ENCODE results near the gene MSL2. TPM values are rescaled to one million over a fixed set of nuclear protein-coding genes. Genes with fewer than 3 reads are reported as not detected.
A peak's percentile ranks its signal among the peaks of the same experiment; 100 is the strongest.
"Not testable (repeated sequence)": the region's sequence is repeated elsewhere in the genome, so short reads cannot be mapped to it uniquely, and the experiment has no call there.

Gene MSL2
- total RNA-seq, 1 donor from 2014 or later = 40.2 TPM

DNA sequence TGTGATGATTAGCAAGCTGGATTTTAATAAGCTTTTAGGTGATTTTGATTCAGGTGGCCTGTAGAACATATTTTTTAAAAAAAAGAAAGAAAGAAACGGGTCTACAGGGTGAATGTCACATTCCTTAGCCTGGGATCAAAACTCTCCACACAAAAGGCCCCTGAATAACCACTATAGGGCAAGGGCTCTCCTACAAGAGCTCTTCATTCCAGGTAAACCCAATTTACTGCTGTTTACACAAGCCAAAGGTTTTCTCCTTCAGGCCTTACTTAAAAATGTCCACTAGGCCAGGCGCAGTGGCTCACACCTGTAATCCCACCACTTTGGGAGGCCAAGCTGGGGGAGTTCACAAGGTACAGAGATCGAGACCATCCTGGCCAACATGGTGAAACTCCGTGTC lies 8.3 kb downstream of the MSL2 start:
- intact Hi-C loops (cut with micrococcal nuclease) = no loop called here
- H3K9me3 Mint-ChIP-seq = no peaks in the 10 kb centered on the region
- no peaks in the 10 kb centered on the region for H3K27me3 Mint-ChIP-seq (ENCODE audit: insufficient read depth)
- peaks cover 81% of the 10 kb centered on the region for H3K4me1 Mint-ChIP-seq (ENCODE audit: low read depth)
- H3K4me3 Mint-ChIP-seq = no peak overlapping the region
- H3K27ac Mint-ChIP-seq = no peak overlapping the region
- peaks cover 24% of the 10 kb centered on the region for H3K36me3 Mint-ChIP-seq (ENCODE audit: low read depth)
- no peak for DNase-seq (ENCODE audit: low spot score)

DNA sequence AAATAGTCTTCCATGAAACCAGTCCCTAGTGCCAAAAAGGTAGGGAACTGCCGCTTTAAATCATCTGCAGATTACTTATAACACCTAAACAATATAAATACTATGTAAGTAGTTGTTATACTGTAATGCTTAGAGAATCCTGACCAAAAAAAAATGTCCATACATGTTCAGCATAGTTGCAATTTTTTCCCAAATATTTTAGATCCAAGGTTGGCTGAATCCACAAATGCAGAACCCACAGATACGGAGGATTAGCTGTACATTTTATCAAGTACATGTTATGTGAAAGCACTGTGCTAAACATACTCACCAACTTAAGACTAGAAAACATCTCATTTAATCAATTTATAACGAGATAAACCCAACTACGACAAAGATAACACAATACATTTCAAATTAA lies 9.3 kb downstream of the MSL2 start:
- Mint-ChIP-seq H3K4me3 (no peak overlapping the region), H3K4me1 (ENCODE audit: low read depth) (peaks cover 80% of the 10 kb centered on the region), H3K27me3 (ENCODE audit: insufficient read depth) (no peaks in the 10 kb centered on the region), H3K9me3 (no peaks in the 10 kb centered on the region), H3K36me3 (ENCODE audit: low read depth) (peaks cover 21% of the 10 kb centered on the region), H3K27ac (peak overlapping the region; percentile 63)
- intact Hi-C loops (cut with micrococcal nuclease) = no loop called here
- DNase-seq (ENCODE audit: low spot score) = no peak

DNA sequence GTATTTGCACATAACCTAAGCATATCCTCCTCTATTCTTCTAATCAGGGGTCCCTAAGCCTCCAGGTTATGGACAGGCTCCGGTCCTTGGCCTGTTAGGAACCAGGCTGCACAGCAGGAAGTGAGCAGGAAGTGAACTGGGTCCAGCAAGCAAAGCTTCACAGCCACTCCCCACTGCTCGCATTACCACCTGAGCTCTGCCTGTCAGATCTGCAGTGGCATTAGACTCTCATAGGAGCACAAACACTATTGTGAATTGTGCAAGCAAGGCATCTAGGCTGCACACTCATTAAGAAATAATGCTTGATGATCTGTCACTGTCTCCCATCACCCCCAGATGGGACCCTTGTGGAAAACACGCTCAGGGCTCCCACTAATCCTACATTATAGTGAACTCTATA lies 9.8 kb downstream of the MSL2 start:
- no peaks in the 10 kb centered on the region for H3K27me3 Mint-ChIP-seq (ENCODE audit: insufficient read depth)
- H3K9me3 Mint-ChIP-seq = no peaks in the 10 kb centered on the region
- H3K27ac Mint-ChIP-seq = no peak overlapping the region
- peaks cover 19% of the 10 kb centered on the region for H3K36me3 Mint-ChIP-seq (ENCODE audit: low read depth)
- DNase-seq (ENCODE audit: low spot score) = no peak
- intact Hi-C loops (cut with micrococcal nuclease) = no loop called here
- peaks cover 75% of the 10 kb centered on the region for H3K4me1 Mint-ChIP-seq (ENCODE audit: low read depth)
- H3K4me3 Mint-ChIP-seq = no peak overlapping the region

DNA sequence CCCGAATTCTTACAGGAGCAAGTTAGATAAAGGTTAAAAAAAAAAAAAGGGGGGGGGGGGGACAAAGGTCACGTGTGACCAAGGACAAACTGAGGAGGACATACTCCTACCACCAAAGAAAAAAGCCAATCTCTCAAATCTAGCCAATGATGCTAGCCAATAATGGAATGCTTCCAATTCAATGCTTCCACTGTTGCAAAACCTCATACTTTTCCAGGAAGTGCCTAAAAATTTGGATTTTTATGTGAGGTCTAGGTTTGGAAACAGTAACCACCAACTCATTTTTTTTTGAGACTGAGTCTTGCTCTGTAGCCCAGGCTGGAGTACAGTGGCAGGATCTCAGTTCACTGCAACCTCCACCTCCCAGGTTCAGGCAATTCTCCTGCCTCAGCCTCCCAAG lies 11.4 kb downstream of the MSL2 start:
- Mint-ChIP-seq H3K9me3 (no peaks in the 10 kb centered on the region), H3K27ac (no peak overlapping the region), H3K36me3 (ENCODE audit: low read depth) (peaks cover 10% of the 10 kb centered on the region), H3K4me3 (no peak overlapping the region), H3K27me3 (ENCODE audit: insufficient read depth) (no peaks in the 10 kb centered on the region), H3K4me1 (ENCODE audit: low read depth) (peaks cover 62% of the 10 kb centered on the region)
- intact Hi-C loops (cut with micrococcal nuclease) = no loop called here
- no peak for DNase-seq (ENCODE audit: low spot score)

DNA sequence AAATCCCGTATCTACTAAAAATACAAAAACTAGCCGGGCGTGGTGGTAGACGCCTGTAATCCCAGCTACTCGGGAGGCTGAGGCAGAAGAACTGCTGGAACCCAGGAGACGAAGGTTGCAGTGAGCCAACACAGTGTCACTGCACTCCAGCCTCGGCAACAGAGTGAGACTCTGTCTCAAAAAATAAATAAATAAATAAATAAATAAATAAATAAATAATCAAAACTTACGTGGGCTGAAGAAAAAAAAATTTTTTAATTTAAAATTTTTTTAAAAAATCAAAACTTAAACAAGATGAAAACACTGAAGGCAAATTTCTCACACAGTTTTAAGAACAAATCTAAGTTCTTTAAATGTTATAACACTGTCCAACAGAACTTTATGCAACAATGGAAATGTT lies 14.4 kb downstream of the MSL2 start:
- H3K4me1 Mint-ChIP-seq (ENCODE audit: low read depth) = peaks cover 40% of the 10 kb centered on the region
- intact Hi-C loops (cut with micrococcal nuclease) = loop anchor here (1.0 kb wide), 1 partner anchor 13 kb away; no protein-coding TSS in a partner anchor

DNA sequence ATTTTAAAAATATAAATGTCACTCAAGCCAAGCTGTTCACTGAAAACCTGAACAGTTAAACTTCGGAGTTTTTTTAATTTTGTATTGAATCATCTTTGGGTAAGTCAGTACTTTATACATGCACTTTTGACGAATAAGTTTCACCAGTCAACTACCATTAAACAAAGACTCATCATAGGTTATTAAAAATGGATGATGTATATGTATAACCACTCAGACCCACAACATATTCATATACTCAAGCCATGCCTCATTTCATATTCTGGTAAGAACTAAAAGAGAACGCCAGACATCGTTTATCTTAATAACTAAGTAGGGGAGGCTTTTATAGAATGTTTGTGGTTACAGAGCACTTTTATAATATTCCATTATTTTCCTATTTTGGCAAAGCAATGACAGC lies 18.3 kb downstream of the MSL2 start:
- DNase-seq (ENCODE audit: low spot score) = no peak
- no peak overlapping the region for H3K4me3 Mint-ChIP-seq
- H3K4me1 Mint-ChIP-seq (ENCODE audit: low read depth) = peaks cover 25% of the 10 kb centered on the region
- no peak overlapping the region for H3K27ac Mint-ChIP-seq
- intact Hi-C loops (cut with micrococcal nuclease) = no loop called here
- H3K9me3 Mint-ChIP-seq = no peaks in the 10 kb centered on the region
- peaks cover 3% of the 10 kb centered on the region for H3K36me3 Mint-ChIP-seq (ENCODE audit: low read depth)
- no peaks in the 10 kb centered on the region for H3K27me3 Mint-ChIP-seq (ENCODE audit: insufficient read depth)

More for the DNA sequence above, 14.4 kb downstream of the MSL2 start:
- no peak overlapping the region for H3K4me3 Mint-ChIP-seq
- H3K36me3 Mint-ChIP-seq (ENCODE audit: low read depth) = peaks cover 7% of the 10 kb centered on the region
- H3K27ac Mint-ChIP-seq = no peak overlapping the region
- no peaks in the 10 kb centered on the region for H3K9me3 Mint-ChIP-seq
- no peak for DNase-seq (ENCODE audit: low spot score)
- H3K27me3 Mint-ChIP-seq (ENCODE audit: insufficient read depth) = no peaks in the 10 kb centered on the region

DNA sequence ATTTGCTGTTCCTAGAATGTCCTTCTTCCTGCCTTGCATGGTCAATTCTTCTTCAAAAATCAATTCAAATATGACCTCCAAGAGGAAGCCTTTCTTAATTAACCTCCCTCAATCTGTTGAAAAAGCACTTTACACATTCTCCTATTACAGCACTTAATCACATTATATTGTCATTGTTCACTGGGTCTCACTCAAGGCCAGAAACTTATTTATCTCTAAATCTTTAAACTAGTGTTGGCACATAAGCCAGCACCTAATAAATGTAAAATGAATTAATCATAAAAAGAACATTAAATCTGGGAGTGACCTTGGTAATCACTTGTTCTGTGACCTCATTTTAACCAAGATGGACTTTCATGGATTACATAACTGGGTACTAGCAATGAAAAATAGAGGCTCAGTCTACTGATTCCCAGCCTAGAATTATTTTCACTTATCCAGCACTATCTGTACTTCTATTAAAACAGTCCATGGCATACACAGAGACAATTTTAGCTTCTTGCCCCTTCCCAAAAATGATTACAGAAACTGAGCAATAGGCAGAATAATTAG lies 22.1 kb downstream of the MSL2 start:
- H3K27ac Mint-ChIP-seq = no peak overlapping the region
- peaks cover 11% of the 10 kb centered on the region for H3K4me1 Mint-ChIP-seq (ENCODE audit: low read depth)

DNA sequence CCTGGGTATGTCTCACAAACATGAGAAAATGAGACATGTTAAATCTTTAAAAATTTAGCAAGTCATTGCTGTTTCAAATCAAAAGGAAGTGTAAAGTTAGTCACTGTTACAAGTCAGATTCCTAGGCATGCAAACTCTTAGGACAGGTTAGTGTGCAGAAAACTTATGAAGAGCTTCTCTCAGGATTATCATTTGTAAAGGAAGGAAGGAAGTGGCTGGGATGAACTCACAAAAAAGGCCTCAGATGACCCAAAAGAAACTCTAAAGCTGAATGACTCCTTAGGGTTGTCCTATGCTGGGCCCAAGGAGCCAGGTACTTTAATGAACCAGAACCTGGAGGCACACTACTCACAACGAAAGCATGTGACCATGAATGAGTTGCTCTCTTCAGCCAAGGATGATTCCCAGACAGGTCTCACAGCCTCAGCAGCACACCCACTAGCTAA lies 25.0 kb downstream of the MSL2 start:
- Mint-ChIP-seq H3K27me3 (ENCODE audit: insufficient read depth) (no peaks in the 10 kb centered on the region), H3K4me1 (ENCODE audit: low read depth) (peaks cover 22% of the 10 kb centered on the region), H3K9me3 (no peaks in the 10 kb centered on the region), H3K36me3 (ENCODE audit: low read depth) (peaks cover 6% of the 10 kb centered on the region), H3K27ac (peak overlapping the region; percentile 5), H3K4me3 (no peak overlapping the region)
- intact Hi-C loops (cut with micrococcal nuclease) = no loop called here
- DNase-seq (ENCODE audit: low spot score) = no peak

More for the DNA sequence above, 22.1 kb downstream of the MSL2 start:
- intact Hi-C loops (cut with micrococcal nuclease) = no loop called here
- H3K36me3 Mint-ChIP-seq (ENCODE audit: low read depth) = peaks cover 2% of the 10 kb centered on the region
- no peaks in the 10 kb centered on the region for H3K9me3 Mint-ChIP-seq
- H3K4me3 Mint-ChIP-seq = no peak overlapping the region
- no peaks in the 10 kb centered on the region for H3K27me3 Mint-ChIP-seq (ENCODE audit: insufficient read depth)
- no peak for DNase-seq (ENCODE audit: low spot score)

DNA sequence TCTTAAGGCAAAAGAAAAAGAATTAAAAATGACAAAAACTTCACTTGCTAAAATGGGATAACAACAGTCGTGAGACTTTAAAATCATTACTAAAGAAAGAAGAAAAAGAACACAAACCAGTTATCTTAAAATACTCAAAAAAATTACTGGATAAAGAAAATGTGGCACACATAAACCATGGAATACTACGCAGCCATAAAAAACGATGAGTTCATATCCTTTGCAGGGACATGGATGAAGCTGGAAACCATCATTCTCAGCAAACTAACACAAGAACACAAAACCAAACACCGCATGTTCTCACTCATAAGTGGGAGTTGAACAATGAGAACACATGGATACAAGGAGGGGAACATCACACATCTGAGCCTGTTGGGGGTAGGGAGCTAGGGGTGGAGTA lies 27.9 kb downstream of the MSL2 start:
- H3K27me3 Mint-ChIP-seq (ENCODE audit: insufficient read depth); H3K4me3 Mint-ChIP-seq; H3K36me3 Mint-ChIP-seq (ENCODE audit: low read depth); H3K9me3 Mint-ChIP-seq; intact Hi-C loops (cut with micrococcal nuclease); H3K27ac Mint-ChIP-seq; DNase-seq (ENCODE audit: low spot score): not testable (repeated sequence)
- H3K4me1 Mint-ChIP-seq (ENCODE audit: low read depth) = peaks cover 29% of the 10 kb centered on the region

DNA sequence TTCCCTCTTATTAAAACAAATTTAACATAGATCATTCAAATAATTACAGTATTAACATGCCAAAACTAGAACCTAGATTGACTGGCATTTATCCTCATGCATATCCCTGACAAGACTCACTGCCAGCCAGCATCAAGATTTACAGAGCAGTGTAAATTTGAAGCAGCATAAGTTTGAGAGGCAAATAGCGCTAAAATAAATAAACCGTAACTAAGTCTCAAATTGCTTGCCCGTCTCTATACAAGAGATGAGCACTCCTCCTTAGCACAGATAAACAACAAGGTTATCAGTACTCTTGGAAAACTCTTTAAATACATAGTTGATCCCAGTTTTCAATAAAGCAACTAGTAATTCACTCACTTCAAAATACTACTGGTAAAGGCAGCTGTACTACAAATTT lies 29.6 kb downstream of the MSL2 start:
- H3K27ac Mint-ChIP-seq = no peak overlapping the region
- no peak for DNase-seq (ENCODE audit: low spot score)
- peaks cover 9% of the 10 kb centered on the region for H3K36me3 Mint-ChIP-seq (ENCODE audit: low read depth)
- no peaks in the 10 kb centered on the region for H3K27me3 Mint-ChIP-seq (ENCODE audit: insufficient read depth)
- no peaks in the 10 kb centered on the region for H3K9me3 Mint-ChIP-seq
- peaks cover 30% of the 10 kb centered on the region for H3K4me1 Mint-ChIP-seq (ENCODE audit: low read depth)
- intact Hi-C loops (cut with micrococcal nuclease) = no loop called here
- H3K4me3 Mint-ChIP-seq = no peak overlapping the region

DNA sequence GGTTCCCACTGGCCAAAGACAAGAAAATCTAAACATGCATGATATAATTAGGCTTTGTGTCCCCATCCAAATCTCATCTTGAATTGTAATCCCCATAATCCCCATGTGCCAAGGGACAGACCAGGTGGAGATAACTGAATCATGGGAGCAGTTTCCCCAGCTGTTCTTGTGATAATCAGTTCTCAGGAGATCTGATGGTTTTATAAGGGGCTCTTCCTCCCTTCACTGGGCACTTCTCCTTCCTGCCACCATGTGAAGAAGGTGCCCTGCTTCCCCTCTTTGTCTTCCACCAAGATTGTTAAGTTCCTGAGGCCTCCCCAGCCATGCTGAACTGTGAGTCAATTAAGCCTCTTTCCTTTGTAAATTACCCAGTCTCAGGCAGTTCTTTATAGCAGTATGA lies 32.5 kb downstream of the MSL2 start:
- H3K9me3 Mint-ChIP-seq; DNase-seq (ENCODE audit: low spot score); H3K27me3 Mint-ChIP-seq (ENCODE audit: insufficient read depth); H3K27ac Mint-ChIP-seq; H3K4me3 Mint-ChIP-seq; intact Hi-C loops (cut with micrococcal nuclease): not testable (repeated sequence)
- Mint-ChIP-seq H3K36me3 (ENCODE audit: low read depth) (peaks cover 13% of the 10 kb centered on the region), H3K4me1 (ENCODE audit: low read depth) (peaks cover 35% of the 10 kb centered on the region)

DNA sequence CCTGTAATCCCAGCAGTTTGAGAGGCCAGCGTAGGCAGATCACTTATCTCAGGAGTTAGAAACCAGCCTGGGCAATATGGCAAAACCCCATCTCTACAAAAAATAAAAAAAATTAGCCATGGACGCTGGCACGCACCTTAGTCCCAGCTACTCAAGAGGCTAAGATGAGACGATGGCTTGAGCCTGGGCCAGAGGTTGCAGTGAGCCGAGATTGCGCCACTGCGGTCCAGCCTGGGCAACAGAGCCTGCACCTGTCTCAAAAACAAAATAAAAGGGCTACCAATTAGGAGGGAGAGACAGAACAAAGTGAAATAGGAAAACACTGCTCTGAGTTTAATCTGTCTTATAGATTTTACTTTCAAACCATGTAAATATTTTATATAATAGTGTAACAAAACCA lies 33.8 kb downstream of the MSL2 start:
- intact Hi-C loops (cut with micrococcal nuclease) = no loop called here
- Mint-ChIP-seq H3K4me1 (ENCODE audit: low read depth) (peaks cover 35% of the 10 kb centered on the region), H3K36me3 (ENCODE audit: low read depth) (peaks cover 11% of the 10 kb centered on the region), H3K4me3 (no peak overlapping the region), H3K27me3 (ENCODE audit: insufficient read depth) (no peaks in the 10 kb centered on the region), H3K9me3 (no peaks in the 10 kb centered on the region), H3K27ac (no peak overlapping the region)
- no peak for DNase-seq (ENCODE audit: low spot score)

DNA sequence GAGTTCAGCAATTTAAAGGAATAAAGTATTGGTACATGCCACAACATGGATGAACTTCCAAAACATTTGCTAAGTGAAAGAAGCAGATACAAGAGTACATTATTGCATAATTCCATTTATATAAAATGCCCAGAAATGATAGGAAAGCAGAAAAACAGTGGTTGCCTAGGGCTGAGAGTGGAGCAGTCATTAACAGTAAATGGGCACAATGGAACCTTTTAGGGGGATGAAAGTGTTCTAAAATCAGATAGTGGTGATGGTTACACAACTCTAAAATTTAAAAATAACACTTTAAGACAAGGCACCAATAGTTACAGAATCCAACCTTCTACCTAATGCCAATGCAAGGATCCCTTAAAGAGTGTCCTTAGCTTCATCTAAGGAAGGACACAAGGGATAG lies 34.6 kb downstream of the MSL2 start:
- Mint-ChIP-seq H3K4me1 (ENCODE audit: low read depth) (peaks cover 30% of the 10 kb centered on the region), H3K4me3 (no peak overlapping the region), H3K27ac (no peak overlapping the region), H3K27me3 (ENCODE audit: insufficient read depth) (no peaks in the 10 kb centered on the region), H3K36me3 (ENCODE audit: low read depth) (peaks cover 11% of the 10 kb centered on the region), H3K9me3 (no peaks in the 10 kb centered on the region)
- no peak for DNase-seq (ENCODE audit: low spot score)
- intact Hi-C loops (cut with micrococcal nuclease) = no loop called here

DNA sequence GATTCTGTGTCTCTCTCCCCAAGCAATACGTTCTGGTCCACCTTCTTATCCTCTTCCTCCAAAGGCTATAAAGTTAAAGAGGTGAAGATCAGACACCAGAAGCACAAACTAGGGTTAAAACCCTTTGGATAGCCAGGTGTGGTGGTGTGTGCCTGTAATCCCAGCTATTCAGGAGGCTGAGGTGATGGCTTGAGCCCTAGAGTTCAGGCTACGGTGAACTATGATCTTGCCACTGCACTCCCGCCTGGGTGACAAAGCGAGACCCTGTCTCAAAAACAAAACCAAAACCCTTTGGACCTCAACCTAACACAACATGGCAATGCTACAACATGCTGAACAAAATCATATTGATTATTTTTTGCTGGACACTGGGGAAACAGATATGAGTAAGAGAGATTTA lies 43.2 kb downstream of the MSL2 start:
- intact Hi-C loops (cut with micrococcal nuclease) = loop anchor here (2.0 to 5.0 kb wide), 3 partner anchors 42 to 99 kb away; partner anchors contain the start of gene PCCB
- Mint-ChIP-seq H3K27ac (no peak overlapping the region), H3K9me3 (no peaks in the 10 kb centered on the region), H3K27me3 (ENCODE audit: insufficient read depth) (no peaks in the 10 kb centered on the region), H3K4me1 (ENCODE audit: low read depth) (peaks cover 58% of the 10 kb centered on the region), H3K36me3 (ENCODE audit: low read depth) (peaks cover 28% of the 10 kb centered on the region), H3K4me3 (no peak overlapping the region)
- DNase-seq (ENCODE audit: low spot score) = no peak

Data from activated T-helper 1 cell treated with anti-CD3 and anti-CD28 coated beads, Interleukin-12 subunit alpha, Interleukin-12 subunit beta, Interleukin-2, Interleukin-4 antibody, amounts not matched to agents 30 ng/mL and 10 ng/mL and 1 ng/mL, durations not matched to agents 14 hours and 24 hours and 36 hours (primary cell).